CD4-positive, alpha-beta T cell treated with Interleukin-4 for 1 hour (primary cell): ENCODE measurements around the gene YWHAG.
"Not testable (repeated sequence)": the region's sequence is repeated elsewhere in the genome, so short reads cannot be mapped to it uniquely, and the experiment has no call there.

Experiments
- DNase-seq, 2 donors: peaks; one replicate each; pipeline ENCODE4 v3.0.0-alpha.2; 2020 to 2022

YWHAG gene

GRCh38 chr7:76358481-76359110 is at the start of gene YWHAG:
YWHAG (minus strand) TSS chr7:76358991; CDS start chr7:76358808, 183 bp downstream.
- peak in 1 of 2 donors; percentile 89 for DNase-seq

GRCh38 chr7:76408121-76408560 is 49.4 kb upstream of the YWHAG start:
- DNase-seq = no peak

GRCh38 chr7:76407718-76408117 is 48.9 kb upstream of the YWHAG start:
- no peak for DNase-seq

- DNase-seq = no peak
Measured at GRCh38 chr7:76405738-76406137, 46.9 kb upstream of the YWHAG start.

- peak in 1 of 2 donors; percentile 21 for DNase-seq
Measured at GRCh38 chr7:76403780-76404494, 45.1 kb upstream of the YWHAG start.

- peak in 1 of 2 donors; percentile 15 for DNase-seq
Measured at GRCh38 chr7:76403097-76403496, 44.3 kb upstream of the YWHAG start.

GRCh38 chr7:76400248-76400647 is 41.5 kb upstream of the YWHAG start:
- DNase-seq = no peak

GRCh38 chr7:76397409-76398183 is 38.8 kb upstream of the YWHAG start:
- peak; percentile 86 to 89 for DNase-seq

GRCh38 chr7:76396864-76397263 is 38.1 kb upstream of the YWHAG start:
- no peak for DNase-seq

- DNase-seq = no peak
Measured at GRCh38 chr7:76395965-76396726, 37.4 kb upstream of the YWHAG start.

- DNase-seq = not testable (repeated sequence)
Measured at GRCh38 chr7:76395605-76395964, 36.8 kb upstream of the YWHAG start.

- DNase-seq = no peak
Measured at GRCh38 chr7:76394957-76395356, 36.2 kb upstream of the YWHAG start.

GRCh38 chr7:76393116-76394031 is 34.6 kb upstream of the YWHAG start:
- DNase-seq = peak; percentile 92 to 93

GRCh38 chr7:76392531-76393115 is 33.8 kb upstream of the YWHAG start:
- DNase-seq = no peak

- no peak for DNase-seq
Measured at GRCh38 chr7:76390092-76390491, 31.3 kb upstream of the YWHAG start.

- DNase-seq = not testable (repeated sequence)
Measured at GRCh38 chr7:76387789-76388188, 29.0 kb upstream of the YWHAG start.

- DNase-seq = no peak
Measured at GRCh38 chr7:76386691-76387260, 28.0 kb upstream of the YWHAG start.

- no peak for DNase-seq
Measured at GRCh38 chr7:76383089-76383944, 24.5 kb upstream of the YWHAG start.

- DNase-seq = no peak
Measured at GRCh38 chr7:76381814-76382213, 23.0 kb upstream of the YWHAG start.

- no peak for DNase-seq
Measured at GRCh38 chr7:76380623-76380966, 21.8 kb upstream of the YWHAG start.
